GM12874 (cell line): ENCODE results near the gene WSCD2.

ENCODE experiments used
- TF ChIP-seq, protein P1 (sequence below): IDR thresholded peaks from 2 replicates; pipeline ENCODE4 v1.5.1; 2011; ENCODE audit warnings: low read depth, mild to moderate bottlenecking, control low read depth, low read length, moderate library complexity; ENCODE audit not compliant: insufficient read depth

Gene WSCD2

DNA sequence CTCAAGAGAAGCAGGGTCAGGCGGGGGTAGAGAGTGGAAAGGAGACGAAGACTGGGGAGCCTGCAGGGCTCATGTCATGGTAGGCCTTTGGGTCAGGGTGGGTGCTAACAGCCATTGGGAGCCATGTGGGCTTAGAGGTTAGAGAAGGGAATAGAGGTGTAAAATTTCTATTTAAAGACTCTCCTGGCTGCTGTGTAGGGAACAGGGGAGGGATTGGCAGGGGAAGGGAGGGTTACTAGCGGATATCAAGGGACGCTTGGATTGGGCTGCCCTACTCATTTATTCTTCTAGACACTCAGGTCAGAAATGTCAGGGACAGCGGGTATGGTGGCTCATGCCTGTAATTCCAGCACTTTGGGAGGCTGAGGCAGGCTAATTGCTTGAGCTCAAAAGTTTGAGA, 18.2 kb downstream of the WSCD2 start:
- TF ChIP-seq, protein P1, sequence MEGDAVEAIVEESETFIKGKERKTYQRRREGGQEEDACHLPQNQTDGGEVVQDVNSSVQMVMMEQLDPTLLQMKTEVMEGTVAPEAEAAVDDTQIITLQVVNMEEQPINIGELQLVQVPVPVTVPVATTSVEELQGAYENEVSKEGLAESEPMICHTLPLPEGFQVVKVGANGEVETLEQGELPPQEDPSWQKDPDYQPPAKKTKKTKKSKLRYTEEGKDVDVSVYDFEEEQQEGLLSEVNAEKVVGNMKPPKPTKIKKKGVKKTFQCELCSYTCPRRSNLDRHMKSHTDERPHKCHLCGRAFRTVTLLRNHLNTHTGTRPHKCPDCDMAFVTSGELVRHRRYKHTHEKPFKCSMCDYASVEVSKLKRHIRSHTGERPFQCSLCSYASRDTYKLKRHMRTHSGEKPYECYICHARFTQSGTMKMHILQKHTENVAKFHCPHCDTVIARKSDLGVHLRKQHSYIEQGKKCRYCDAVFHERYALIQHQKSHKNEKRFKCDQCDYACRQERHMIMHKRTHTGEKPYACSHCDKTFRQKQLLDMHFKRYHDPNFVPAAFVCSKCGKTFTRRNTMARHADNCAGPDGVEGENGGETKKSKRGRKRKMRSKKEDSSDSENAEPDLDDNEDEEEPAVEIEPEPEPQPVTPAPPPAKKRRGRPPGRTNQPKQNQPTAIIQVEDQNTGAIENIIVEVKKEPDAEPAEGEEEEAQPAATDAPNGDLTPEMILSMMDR = no peak

DNA sequence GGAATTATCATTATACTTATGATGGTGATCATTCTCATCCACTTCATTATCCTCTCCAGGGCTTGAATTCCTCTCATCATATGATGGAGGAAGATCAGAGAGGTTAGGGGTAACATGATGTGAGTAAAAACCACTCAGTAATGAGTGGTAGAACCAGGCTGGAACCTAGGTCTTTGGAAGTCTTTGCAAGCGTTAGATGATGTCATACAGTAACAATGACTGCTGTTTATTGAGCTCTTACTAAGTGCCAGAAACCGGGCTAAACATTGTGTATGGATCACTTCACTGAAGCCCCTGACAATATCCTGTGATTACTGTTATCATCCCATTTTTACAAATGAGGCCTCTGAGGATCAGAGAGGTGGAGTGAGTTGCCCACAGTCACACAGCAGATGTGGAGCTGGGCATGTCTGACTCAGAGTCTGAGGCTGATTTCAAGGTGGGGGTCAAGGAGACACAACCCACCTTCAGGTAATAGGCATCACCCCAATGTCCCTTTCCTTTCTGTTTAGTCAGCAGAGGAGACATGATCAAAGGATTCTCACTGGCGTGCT, 19.5 kb downstream of the WSCD2 start:
- TF ChIP-seq, protein P1 = no peak

DNA sequence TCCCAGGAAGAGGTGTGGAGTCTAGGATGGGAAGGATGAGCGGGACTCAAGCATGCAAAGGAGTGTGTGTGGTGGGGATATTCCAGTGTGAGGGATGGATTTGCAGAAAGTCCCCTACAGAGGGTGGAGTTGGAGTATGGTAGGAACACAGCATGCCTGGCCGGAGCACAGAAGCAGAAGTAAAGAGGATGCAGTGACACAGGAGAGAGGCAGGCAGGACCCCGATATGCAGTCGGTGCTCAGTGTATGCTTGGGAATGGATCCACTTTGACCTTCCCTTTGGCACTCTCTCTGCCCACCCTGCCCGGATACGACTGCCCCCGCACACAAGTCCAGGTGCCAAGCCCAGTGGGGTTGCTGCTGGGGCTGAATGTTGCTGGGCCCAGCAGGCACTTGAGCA, 21.3 kb downstream of the WSCD2 start:
- TF ChIP-seq, protein P1 = no peak

- TF ChIP-seq, protein P1 = no peak
Observed at GRCh38 chr12:108151533-108152169, 22.6 kb downstream of the WSCD2 start.

DNA sequence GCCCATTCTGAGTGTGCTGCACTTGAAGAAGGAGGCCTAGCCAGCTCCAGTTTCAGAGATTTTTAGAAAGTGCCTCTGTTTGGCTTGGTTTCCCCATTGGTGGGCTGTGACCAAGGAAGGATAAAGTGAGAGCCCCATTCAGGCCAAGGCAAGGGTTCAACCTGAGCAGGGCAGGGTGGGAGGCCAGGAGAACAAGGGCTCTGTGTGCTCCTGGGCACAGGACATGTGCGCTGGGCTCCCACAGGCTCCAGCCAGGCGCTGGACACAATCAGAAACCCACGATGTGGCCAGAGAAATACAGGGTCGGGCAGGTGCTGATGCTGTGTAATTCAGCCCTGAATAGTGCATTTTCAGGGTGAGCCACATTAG, 23.1 kb downstream of the WSCD2 start:
- TF ChIP-seq, protein P1 = no peak

- TF ChIP-seq, protein P1 = no peak
Observed at GRCh38 chr12:108156717-108157116, 27.6 kb downstream of the WSCD2 start.

GRCh38 chr12:108157870-108158459, 28.9 kb downstream of the WSCD2 start:
- TF ChIP-seq, protein P1 = no peak
